Activated CD4-positive, CD25-positive, alpha-beta regulatory T cell treated with anti-CD3 and anti-CD28 coated beads, Interleukin-2, amount 50 U/mL, for 16 hours (primary cell): Measurements from ENCODE around the gene IQSEC3.
"Not testable (repeated sequence)": the region's sequence is repeated elsewhere in the genome, so short reads cannot be mapped to it uniquely, and the experiment has no call there.

Experiments used
- DNase-seq: peaks from one replicate; pipeline ENCODE4 v3.0.0-alpha.2; 2020; ENCODE audit warnings: low read depth, low spot score

IQSEC3 gene

GRCh38 chr12:177336-177979 lies 110.9 kb downstream of the IQSEC3 start:
- no peak for DNase-seq

DNA sequence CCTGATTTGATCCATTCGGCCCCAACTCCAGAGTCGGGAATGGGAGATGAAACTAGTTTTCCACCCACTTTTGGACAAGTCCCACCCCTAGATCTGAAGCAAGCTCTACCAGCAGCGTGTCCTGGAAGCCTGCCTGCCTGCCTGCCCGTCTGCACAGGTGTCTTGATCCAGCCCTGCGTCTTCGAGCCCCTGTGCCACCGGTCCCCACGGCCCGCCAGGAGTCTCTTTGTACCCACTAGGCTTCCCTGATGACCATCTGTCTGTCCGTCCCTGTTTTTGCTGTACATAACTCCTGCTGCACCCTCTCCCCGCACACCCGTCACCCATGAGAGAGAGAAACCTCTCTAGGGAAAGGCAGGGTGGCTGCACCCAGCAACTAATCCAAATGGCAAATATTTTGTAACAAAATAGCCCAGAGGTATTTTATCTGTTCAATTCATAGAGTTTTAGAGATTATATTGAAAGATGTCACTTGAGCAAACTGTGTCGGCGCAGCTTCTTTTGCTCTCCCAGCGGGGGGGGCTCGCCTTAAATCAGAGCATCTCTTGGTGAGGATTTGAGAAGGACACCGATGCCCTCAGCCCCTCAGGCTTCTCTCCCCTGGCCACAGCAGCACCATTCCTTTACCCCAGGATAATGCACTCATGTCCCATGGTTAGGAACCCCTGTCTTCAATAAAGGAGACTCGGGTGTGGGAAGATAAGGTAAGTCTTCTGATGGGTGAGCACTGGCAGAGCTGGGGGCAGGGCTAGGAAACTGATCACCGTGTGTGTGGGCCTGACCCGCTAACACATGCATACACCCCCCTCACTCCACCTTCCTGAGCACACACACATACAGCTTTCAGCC lies 111.6 kb downstream of the IQSEC3 start:
- DNase-seq = no peak

GRCh38 chr12:178829-179109 lies 112.2 kb downstream of the IQSEC3 start:
- no peak for DNase-seq

DNA sequence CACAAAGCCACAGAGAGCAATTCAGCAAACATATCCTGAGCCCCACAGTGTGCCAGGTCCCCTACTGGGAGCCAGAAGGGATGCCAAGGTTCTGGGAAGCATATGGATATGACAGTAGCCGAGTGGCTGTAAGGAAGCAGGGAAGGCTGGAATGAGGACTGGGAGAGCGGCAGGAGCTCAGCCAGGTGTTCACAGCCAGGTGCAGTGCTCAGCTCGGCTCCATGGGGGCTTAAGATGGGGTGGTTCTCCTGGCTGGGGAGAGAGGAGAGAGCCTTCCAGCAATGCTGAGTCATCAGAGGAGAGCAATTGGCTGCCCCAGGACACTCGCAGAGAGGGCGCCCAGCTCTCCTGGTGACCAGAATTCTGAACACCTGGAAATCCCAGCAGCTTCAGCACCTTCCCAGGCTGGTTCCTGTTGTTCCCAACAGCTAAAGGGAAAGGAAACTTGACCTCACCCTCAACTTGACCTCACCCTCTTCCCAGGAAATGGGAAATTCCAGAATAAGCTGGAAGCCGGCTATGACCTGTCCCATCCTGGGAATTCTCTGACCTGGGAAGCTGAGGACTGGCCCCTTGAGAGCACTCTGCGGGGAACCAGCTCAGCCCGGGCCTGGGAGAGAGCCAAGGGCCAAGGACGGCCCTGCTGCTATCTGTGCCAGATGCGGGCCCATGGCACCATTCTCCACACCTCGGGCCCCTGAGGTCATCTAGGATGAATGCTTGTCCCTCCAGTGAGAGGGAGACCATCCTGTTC lies 112.7 kb downstream of the IQSEC3 start:
- no peak for DNase-seq

- DNase-seq = no peak
Observed at GRCh38 chr12:179885-180284, 113.3 kb downstream of the IQSEC3 start.

- DNase-seq = no peak
Observed at GRCh38 chr12:180445-180844, 113.9 kb downstream of the IQSEC3 start.

DNA sequence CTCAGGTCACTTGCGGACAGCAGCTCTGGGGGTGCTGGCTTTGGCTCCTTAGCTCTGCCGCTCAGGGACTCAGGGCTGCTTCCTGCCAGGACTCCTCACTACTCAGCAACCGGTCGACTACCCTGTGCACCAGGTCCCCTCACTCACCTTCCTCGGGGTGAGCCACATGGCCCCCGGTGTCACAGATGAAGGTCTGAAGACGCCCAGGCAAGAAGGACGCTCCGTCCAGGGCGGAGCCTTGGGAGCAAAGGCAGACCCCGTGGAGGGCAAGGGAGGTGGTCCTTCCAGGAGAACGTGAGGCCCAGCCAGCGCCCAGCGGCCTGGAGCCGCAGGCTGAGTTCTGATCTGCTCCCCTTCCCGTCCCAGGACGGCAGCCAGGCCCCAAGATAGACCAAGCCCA lies 115.4 kb downstream of the IQSEC3 start:
- DNase-seq = no peak

DNA sequence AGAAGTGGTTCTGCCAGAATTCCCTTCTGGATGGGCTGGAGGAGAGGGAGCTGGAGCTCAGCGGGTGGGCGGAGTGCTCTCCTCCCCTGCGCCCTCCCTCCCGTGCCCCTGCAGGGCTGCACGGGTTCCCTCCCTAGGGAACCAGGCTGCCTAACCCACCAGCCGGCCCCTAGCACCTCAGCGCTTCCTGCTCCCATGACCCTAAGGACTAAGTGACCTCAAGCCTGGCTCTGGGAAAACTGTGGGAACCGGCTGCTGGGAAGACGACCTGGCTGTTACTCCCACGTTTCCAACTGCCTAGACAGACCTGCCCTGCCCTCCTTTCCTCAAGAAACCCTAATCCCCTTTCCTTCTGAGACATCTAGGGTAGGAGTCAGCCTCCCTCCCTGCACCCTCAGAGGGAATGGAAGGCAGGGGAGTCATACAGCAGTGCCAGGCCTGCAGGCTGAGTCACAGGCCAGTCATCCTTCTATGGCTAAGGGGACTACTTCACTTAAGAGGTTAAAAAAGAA lies 115.9 kb downstream of the IQSEC3 start:
- DNase-seq = no peak

GRCh38 chr12:184811-185575 lies 118.4 kb downstream of the IQSEC3 start:
- no peak for DNase-seq

- no peak for DNase-seq
Observed at GRCh38 chr12:185576-185955, 119.0 kb downstream of the IQSEC3 start.

DNA sequence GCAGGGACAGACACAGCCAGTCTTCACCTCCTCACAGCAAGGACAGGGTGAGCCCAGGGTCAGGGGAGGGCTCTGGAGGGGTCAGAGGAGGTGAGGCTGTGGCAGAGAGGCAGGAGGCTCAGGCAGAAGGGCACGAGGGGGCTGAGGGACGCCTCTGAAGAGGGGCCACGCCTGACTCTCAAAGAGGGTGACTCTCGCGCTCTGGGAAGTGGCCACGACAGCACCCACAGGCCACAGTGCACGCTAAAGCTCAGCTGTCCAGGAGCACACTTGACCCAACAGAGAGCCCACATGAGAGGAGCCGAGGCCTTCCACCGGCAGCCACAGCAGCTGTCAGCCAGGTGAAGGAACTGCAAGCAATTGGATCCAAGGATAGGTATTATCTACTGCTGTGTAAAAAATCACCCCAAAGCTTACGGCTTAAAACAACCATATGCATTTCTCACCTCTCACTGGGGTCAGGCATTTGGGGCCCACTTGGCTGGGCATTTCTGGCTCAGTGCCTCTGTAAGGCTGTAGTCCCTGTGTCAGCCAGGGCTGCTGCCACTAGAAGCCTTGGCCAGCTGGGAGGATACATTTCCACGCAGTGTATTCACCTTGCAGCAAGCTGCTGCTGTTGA lies 119.5 kb downstream of the IQSEC3 start:
- no peak for DNase-seq

- not testable (repeated sequence) for DNase-seq
Observed at GRCh38 chr12:187986-188909, 121.7 kb downstream of the IQSEC3 start.

- DNase-seq = no peak
Observed at GRCh38 chr12:188910-189621, 122.5 kb downstream of the IQSEC3 start.

- DNase-seq = no peak
Observed at GRCh38 chr12:189622-189962, 123.0 kb downstream of the IQSEC3 start.

GRCh38 chr12:190881-191280 lies 124.3 kb downstream of the IQSEC3 start:
- DNase-seq = no peak

- DNase-seq = no peak
Observed at GRCh38 chr12:191541-191940, 125.0 kb downstream of the IQSEC3 start.

DNA sequence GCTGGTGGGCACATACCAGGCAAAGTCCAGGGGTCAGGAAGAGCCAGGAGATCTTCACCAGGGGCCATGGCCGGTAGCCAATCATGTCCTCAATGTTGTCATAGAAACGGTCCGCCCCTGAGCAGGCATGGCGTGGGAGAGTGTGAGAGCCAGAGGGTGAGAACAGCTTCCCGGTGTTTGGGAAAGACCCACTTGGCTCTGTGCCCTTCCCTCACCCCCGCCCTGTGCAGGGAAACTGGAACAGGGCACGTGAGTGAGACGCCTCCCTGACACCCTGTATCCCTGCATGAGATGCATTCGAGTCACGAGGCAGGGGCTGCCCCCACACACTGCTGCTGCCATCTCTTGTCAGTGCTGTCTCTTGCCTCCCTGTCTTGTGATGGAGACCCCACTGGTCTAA lies 126.7 kb downstream of the IQSEC3 start:
- DNase-seq = no peak

- no peak for DNase-seq
Observed at GRCh38 chr12:194276-194675, 127.7 kb downstream of the IQSEC3 start.

DNA sequence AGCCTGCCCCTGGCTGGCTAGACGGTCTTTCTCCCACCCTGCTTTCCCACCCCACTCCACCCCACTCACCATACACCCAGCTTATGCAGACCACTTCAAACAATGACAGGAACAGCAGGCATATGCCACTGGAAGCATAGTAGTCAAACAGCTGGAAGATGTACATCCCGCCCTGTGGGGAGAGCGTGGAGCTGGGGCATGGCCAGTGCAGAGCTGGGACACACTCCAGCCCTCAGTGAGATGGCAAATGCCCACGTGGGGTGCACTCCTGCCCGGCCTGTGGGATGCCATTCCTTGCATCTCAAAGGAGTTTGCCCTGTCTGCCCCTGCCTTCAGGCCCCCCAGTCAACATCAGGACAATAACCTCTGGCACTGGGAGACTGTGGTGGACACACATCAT lies 128.6 kb downstream of the IQSEC3 start:
- no peak for DNase-seq

- no peak for DNase-seq
Observed at GRCh38 chr12:195951-196350, 129.4 kb downstream of the IQSEC3 start.
